Muscle layer of colon (tissue), 2 donors: ENCODE data around the gene REXO1.

Experiments used
- H3K27ac ChIP-seq: one replicate; pipeline ENCODE4 v1.7.0; 2013; ENCODE audit warnings: low read depth, mild to moderate bottlenecking, low read length, moderate library complexity
- H3K27me3 ChIP-seq, 2 donors: one replicate each; pipeline ENCODE4 v1.7.0; 2013; ENCODE audit warnings: low read length in 2 of 2, mild to moderate bottlenecking in 2 of 2; ENCODE audit not compliant: insufficient read depth in 2 of 2, control insufficient read depth in 1 of 2
- H3K36me3 ChIP-seq: one replicate; pipeline ENCODE4 v1.7.0; 2013; ENCODE audit warnings: mild to moderate bottlenecking, low read length; ENCODE audit not compliant: insufficient read depth
- H3K4me1 ChIP-seq: one replicate; pipeline ENCODE4 v1.7.0; 2013; ENCODE audit warnings: mild to moderate bottlenecking, low read length; ENCODE audit not compliant: insufficient read depth
- H3K4me3 ChIP-seq, 2 donors: one replicate each; pipeline ENCODE4 v1.7.0; 2013; ENCODE audit warnings: low read length in 2 of 2, low read depth in 1 of 2, mild to moderate bottlenecking in 1 of 2, moderate library complexity in 1 of 2
- H3K9ac ChIP-seq: one replicate; pipeline ENCODE4 v1.7.0; 2013; ENCODE audit warnings: low read length
- H3K9me3 ChIP-seq: one replicate; pipeline ENCODE4 v1.7.0; 2013; ENCODE audit warnings: mild to moderate bottlenecking, low read length
- donor health status: abdominal sarcoma.
- donor health status: Adenocarcinoma of cecum.

The REXO1 gene

GRCh38 chr19:1857648-1858326 is 9.5 kb upstream of the REXO1 start:
- no peaks in the 10 kb centered on the region for H3K36me3 ChIP-seq
- H3K27ac ChIP-seq: peak overlapping the region; percentile 21
- H3K4me3 ChIP-seq: no peak overlapping the region
- no peak overlapping the region for H3K9ac ChIP-seq
- peaks cover 14 to 69% of the 10 kb centered on the region in 2 donors for H3K27me3 ChIP-seq
- no peaks in the 10 kb centered on the region for H3K9me3 ChIP-seq
- H3K4me1 ChIP-seq: peaks cover 56% of the 10 kb centered on the region

- Histone ChIP-seq H3K9me3 (no peaks in the 10 kb centered on the region), H3K4me3 (peak overlapping the region in 1 of 2 donors; percentile 43), H3K27me3 (peaks cover 14 to 67% of the 10 kb centered on the region in 2 donors), H3K27ac (peak overlapping the region; percentile 21), H3K9ac (peak overlapping the region; percentile 21), H3K4me1 (peaks cover 50% of the 10 kb centered on the region), H3K36me3 (no peaks in the 10 kb centered on the region)
These were observed 8.7 kb upstream of the REXO1 start for GRCh38 chr19:1856698-1857603.

GRCh38 chr19:1856345-1856697 is 8.0 kb upstream of the REXO1 start:
- Histone ChIP-seq H3K36me3 (no peaks in the 10 kb centered on the region), H3K27ac (peak overlapping the region; percentile 21), H3K27me3 (peaks cover 13 to 67% of the 10 kb centered on the region in 2 donors), H3K4me3 (peak overlapping the region in 1 of 2 donors; percentile 43), H3K9me3 (no peaks in the 10 kb centered on the region), H3K4me1 (peaks cover 44% of the 10 kb centered on the region), H3K9ac (peak overlapping the region; percentile 21)

GRCh38 chr19:1855828-1856255 is 7.6 kb upstream of the REXO1 start:
- Histone ChIP-seq H3K36me3 (no peaks in the 10 kb centered on the region), H3K4me1 (peaks cover 41% of the 10 kb centered on the region), H3K27ac (peak overlapping the region; percentile 51), H3K4me3 (peak overlapping the region in 1 of 2 donors; percentile 43), H3K27me3 (peaks cover 8 to 70% of the 10 kb centered on the region in 2 donors), H3K9me3 (no peaks in the 10 kb centered on the region), H3K9ac (no peak overlapping the region)

GRCh38 chr19:1855040-1855827 is 7.0 kb upstream of the REXO1 start:
- peak overlapping the region; percentile 51 for H3K27ac ChIP-seq
- no peaks in the 10 kb centered on the region for H3K9me3 ChIP-seq
- no peak overlapping the region for H3K9ac ChIP-seq
- H3K36me3 ChIP-seq: no peaks in the 10 kb centered on the region
- peaks cover 35% of the 10 kb centered on the region for H3K4me1 ChIP-seq
- peak overlapping the region in 1 of 2 donors; percentile 43 for H3K4me3 ChIP-seq
- peaks cover 2 to 64% of the 10 kb centered on the region in 2 donors for H3K27me3 ChIP-seq

- peaks cover 33% of the 10 kb centered on the region for H3K4me1 ChIP-seq
- H3K9me3 ChIP-seq: no peaks in the 10 kb centered on the region
- no peak overlapping the region for H3K27ac ChIP-seq
- no peak overlapping the region for H3K4me3 ChIP-seq
- H3K27me3 ChIP-seq: peaks cover 0 to 57% of the 10 kb centered on the region in 2 donors
- no peaks in the 10 kb centered on the region for H3K36me3 ChIP-seq
- H3K9ac ChIP-seq: no peak overlapping the region
These were observed 6.3 kb upstream of the REXO1 start for GRCh38 chr19:1854542-1855039.

- Histone ChIP-seq H3K27me3 (peaks cover 0 to 55% of the 10 kb centered on the region in 2 donors), H3K9me3 (no peaks in the 10 kb centered on the region), H3K4me1 (peaks cover 33% of the 10 kb centered on the region), H3K36me3 (no peaks in the 10 kb centered on the region), H3K27ac (no peak overlapping the region), H3K4me3 (no peak overlapping the region), H3K9ac (no peak overlapping the region)
These were observed 5.8 kb upstream of the REXO1 start for GRCh38 chr19:1854039-1854541.

GRCh38 chr19:1853295-1854038 is 5.2 kb upstream of the REXO1 start:
- H3K4me3 ChIP-seq: no peak overlapping the region

GRCh38 chr19:1852581-1853128 is 4.4 kb upstream of the REXO1 start:
- H3K9me3 ChIP-seq: no peaks in the 10 kb centered on the region
- H3K27me3 ChIP-seq: peaks cover 0 to 42% of the 10 kb centered on the region in 2 donors
- peaks cover 27% of the 10 kb centered on the region for H3K4me1 ChIP-seq
- H3K4me3 ChIP-seq: no peak overlapping the region
- no peaks in the 10 kb centered on the region for H3K36me3 ChIP-seq
- H3K27ac ChIP-seq: no peak overlapping the region
- no peak overlapping the region for H3K9ac ChIP-seq

More at GRCh38 chr19:1853295-1854038, 5.2 kb upstream of the REXO1 start:
- peaks cover 33% of the 10 kb centered on the region for H3K4me1 ChIP-seq
- no peaks in the 10 kb centered on the region for H3K9me3 ChIP-seq
- H3K36me3 ChIP-seq: no peaks in the 10 kb centered on the region
- H3K27ac ChIP-seq: no peak overlapping the region
- peaks cover 0 to 50% of the 10 kb centered on the region in 2 donors for H3K27me3 ChIP-seq
- H3K9ac ChIP-seq: no peak overlapping the region
